ENCODE data around the gene H2AZ2.
"Not testable (repeated sequence)": the region's sequence is repeated elsewhere in the genome, so short reads cannot be mapped to it uniquely, and the experiment has no call there.

Gene H2AZ2

DNA sequence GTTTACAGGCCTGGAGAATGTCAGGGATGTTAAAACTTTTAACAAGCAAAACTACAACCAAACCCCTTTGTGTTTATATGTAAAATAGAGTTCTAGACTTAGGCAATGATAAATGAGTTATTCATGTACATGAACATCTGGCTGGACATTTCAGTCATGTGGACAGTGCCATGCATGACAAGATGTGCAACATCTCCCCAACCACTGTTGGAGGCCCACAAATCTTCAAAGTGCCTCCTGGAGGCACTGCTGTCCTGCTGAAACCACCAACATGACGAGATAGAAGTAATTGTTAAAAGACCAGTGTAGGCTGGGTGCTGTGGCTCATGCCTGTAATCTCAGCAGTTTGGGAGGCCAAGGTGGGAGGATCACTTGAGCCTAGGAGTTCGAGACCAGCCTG is 33.0 kb downstream of the H2AZ2 start:
- DNase-seq = peak in 3 of 4 experiments; percentile 19 to 48 (median 27)

DNA sequence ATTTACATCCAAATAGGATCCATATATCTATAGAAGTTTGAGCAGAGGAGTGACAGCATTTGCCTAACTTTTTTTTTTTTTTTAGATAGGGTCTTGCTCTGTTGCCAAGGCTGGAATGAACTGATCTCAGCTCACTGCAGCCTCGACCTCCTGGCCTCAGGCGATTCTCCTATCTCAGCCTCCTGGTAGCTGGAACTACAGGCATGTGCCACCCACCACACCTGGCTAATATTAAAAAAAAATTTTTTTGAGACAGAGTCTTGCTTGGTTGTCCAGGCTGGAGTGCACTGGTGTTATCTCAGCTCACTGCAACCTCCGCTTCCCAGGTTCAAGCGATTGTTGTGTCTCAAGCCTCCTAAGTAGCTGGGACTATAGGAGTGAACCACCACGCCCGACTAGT is 36.3 kb downstream of the H2AZ2 start:
- no peak for DNase-seq

DNA sequence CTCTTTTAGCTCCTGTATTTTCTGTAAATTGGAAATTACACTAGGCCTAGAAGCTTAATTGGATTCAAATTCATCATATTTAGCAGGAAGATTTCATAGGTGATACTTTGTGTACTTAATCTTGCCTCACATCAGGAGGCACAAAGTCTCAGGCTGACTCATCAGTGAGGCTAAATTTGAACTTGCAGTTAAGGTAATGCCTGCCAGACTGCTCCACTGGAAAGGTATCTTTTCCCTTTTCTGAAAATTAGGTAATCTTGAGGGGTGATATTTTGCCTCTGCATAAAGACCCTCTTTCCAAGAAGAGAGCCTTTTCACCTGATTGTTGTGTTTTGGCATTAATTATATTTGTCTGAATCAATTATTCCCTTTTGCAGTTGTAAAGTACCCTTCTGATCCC is 36.8 kb downstream of the H2AZ2 start:
- no peak for DNase-seq

DNA sequence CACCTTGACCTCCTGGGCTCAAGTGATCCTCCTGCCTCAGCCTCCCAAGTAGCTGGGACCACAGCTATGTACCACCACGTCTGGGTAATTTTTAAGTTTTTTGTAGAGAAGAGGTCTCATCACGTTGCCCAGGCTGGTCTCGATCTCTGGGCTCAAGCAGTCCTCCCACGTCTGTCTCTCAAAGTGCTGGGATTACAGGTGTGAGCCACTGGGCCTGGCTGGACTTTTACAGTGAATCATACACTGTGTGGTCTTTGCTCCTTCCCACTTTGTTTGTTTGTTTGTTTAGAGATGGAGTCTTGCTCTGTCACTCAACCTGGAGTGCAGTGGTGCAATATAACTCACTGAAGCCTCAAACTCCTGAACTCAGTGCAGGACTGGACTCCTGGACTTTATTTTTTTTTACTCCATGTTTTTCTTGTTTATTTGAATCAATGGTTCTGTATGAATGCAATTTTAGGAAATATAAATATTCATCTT is 38.9 kb downstream of the H2AZ2 start:
- no peak for DNase-seq

DNA sequence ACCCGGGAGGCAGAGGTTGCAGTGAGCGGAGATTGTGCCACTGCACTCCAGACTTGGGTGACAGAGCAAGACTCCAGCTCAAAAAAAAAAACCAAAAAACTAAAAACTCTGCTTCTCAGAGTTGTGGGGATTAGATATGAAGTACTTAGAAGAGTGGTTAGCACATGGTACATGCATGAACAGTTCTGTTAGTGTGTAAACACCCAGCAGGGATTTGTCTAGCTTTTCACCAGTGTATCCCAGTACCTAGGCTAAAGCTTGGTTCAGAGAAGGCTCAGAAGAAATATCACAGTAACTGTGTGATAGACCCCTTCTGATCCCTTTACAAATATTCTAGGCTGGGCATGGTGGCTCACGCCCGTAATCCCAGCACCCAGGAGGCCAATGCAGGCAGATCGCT is 41.9 kb downstream of the H2AZ2 start:
- DNase-seq = no peak

DNA sequence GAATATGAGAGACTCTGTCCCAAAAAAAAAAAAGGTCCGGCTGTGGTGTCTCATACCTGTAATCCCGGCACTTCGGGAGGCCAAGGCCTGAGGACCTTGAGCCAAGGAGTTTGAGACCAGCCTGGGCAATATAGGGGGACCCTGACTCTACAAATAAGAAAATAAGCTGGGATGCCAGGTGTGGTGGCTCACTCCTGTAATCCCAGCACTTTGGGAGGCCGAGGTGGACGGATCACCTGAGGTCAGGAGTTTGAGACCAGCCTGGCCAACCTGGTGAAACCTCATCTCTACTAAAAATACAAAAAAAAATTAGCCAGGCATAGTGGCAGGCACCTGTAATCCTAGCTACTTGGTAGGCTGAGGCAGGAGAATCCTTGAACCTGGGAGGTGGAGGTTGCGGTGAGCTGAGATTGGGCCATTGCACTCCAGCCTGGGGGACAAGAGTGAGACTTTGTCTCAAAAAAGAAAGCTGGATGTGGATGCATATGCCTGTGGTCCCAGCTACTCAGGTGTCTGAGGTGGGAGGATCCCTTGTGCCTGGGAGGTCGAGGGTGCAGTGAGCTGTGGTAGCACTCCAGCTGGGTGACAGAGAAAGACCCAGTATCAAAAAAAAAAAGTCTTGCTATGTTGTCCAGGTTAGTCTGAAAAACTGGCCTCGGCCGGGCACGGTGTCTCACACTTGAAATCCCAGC is 43.9 kb downstream of the H2AZ2 start:
- DNase-seq = not testable (repeated sequence)

DNA sequence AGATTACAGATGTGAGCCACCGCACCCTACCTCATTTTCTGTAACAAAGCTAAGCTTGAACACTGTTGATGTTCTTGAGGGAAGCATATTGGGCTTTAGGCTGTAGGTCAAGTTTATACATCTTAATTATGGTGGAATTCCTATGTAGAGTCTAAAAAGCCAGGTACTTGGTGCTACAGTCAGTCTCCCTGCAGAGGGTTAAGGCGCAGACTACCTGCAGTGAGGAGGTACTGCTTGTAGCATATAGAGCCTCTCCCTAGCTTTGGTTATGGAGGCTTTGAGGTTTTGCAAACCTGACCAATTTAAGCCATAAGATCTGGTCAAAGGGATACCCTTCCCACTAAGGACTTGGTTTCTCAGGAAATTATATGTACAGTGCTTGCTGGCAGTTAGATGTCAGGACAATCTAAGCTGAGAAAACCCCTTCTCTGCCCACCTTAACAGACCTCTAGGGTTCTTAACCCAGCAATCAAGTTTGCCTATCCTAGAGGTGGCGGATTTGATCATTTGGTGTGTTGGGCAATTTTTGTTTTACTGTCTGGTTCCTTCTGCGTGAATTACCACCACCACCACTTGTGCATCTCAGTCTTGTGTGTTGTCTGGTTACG is 45.4 kb downstream of the H2AZ2 start:
- no peak for DNase-seq

DNA sequence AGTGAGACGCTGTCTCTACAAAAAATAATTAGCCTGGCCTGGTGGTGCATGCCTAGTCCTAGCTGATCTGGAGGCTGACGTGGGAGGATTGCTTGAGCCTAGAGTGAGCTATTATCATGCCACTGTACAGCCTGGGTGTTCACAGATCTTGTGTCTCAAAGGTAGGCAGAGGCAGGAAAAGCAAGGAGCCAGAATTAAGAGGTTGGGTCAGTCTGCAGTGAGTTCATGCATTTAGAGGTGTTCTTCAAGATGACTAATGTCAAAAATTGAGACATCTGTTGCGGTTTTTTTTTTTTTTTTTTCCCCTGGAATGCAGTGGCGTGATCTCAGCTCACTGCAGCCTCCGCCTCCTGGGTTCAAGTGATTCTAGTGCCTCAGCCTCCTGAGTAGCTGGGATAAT is 46.0 kb downstream of the H2AZ2 start:
- DNase-seq = no peak

DNA sequence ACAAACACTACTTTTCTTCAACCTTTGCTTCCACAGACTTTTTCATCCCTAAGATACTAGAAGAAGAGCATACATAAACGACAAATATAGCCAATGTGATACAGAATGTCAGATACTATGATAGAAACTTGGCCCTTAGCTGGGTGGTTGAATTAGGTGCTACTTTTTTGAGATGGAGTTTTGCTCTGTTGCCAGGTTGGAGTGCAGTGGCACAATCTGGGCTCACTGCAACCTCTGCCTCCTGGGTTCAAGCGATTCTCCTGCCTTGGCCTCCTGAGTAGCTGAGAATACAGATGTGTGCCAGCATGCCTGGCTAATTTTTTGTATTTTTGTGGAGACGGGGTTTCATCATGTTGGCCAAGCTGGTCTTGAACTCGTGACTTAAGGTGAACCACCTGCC is 47.9 kb downstream of the H2AZ2 start:
- no peak for DNase-seq

DNA sequence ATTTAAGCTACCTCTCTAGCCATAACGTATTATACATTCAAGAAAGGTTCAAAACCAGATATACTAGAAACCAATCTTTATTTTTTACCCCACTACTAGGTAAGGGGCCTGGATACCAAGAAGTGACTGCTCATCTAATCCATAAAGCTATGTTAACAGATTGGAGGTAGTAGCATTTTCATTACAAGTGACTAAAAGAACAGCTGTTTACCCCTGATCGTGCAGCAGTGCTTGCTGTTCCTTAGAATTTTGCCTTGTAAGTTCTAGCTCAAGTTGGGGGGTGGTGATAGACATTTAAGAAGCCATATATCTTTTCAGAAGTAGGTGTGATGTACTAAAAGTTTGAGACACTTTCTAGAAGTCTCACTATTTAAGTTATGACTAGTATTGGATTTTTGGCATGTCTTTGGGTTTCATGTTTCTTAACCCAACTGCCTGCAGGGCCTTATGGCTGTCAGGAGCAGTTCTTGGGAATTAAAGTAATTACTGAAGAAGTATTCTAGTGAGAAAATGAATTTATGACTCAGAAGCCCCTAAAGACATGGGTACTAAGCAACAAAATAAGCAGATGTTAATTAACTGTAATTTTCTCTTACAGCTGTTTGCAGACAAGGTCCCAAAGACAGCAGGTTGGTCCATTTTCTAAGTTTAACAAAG is 49.1 kb downstream of the H2AZ2 start:
- no peak for DNase-seq

DNA sequence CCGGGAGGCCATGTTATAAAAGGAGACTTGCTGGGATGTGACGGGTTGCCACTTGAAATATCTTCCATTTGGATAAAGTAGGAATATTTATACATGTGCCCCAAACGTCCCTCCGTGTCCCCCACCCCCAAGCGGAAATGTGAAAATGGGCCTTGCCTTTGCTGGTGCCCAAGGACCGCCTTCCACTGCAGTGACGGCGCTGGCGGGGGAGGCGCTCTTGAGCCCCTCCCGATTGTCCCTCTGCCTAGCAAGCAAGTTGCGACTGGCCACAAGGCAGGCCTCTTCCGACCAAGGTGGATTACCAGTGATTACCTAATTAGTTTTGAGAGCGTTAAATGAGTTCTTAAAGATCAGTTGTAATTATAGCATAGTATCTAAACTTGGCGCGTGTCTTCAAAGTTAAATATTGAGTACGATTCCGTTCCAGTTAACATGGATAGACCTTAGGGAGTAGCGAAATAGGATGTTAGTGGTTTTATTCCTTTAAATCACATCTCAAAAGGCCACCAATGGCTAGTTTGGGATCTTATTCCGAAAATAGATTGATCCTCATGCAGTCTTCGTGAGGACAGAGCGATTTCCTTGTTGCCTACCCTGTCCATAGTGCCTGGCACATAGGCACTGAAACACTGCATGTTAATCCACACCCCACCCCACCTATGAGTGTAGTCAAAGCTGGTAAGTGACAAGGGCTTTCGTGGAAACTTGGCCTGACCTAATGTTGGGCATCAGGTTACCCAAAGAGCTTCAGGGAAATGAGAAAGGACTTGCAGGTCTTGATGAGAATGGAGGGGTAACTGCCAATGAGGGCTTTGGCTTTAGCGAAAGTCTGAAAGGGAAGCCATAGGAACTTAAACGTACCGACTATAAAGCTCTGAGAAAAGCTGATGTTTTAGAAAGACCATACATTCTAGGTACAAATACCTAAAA is 50.3 kb downstream of the H2AZ2 start:
- peak; percentile 90 to 93 (median 93) for DNase-seq

DNA sequence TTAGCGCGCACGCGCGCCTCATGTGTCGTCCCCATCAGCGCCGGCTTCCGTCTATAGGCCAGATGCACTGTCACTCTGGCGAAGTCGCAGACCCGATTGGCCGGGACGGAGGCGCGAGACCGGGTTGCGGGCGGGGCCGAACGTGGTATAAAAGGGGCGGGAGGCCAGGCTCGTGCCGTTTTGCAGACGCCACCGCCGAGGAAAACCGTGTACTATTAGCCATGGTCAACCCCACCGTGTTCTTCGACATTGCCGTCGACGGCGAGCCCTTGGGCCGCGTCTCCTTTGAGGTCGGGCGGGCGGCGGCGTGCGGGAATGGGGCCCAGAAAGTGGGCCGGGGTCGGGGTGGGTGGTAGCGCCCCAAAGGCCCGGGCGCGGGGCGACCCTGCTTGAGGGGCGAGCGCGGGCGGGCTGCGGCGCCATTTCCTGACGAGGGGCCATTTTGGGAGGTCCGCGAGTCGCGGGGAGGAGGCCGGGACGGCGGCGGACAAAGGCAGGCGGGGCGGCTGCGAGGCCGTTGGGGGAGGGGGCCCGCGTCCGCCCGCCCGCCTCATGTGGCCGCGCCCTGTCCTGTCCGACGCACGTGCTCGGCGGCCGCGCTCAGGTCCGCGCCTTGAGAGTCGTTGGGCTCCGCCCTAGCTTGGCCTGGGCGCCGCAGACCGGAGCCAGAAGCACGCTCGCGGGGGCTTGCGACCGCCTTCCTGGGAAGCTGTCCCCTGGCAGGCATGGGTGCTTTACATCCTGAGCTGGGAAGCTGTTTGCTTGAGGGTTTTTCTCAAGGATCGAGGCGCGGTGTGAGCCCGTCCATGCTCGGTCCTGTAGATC is 51.2 kb downstream of the H2AZ2 start, which contains the start of gene PPIA:
TSS of gene PPIA (plus strand) at position 178 of the 825 bp plus-strand sequence. CDS start at position 222, 44 bp downstream.
- peak; percentile 99 to 100 (median 100) for DNase-seq

DNA sequence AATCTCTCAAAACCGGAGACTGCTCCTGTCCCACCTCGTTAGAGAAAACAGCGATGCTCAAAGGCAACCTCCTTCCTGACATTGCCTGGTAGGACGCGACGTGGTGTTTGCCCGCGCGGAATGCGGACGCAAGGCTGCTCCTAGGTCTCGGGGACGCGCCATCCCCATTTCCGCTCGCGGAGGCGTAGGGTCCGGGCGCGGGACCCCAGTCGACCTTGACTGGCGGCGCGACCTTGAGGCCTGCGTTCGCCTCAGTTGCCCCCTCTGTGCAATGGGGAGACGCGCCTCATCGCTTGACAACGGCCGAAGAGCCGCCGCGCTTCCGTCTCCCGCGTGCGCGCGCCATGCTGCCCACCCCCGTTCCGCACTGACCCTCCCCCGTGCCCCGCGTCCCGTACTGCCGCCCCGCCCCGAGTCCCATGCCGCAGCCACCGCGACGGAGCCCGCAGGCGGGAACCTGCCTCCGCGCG is 51.8 kb downstream of the H2AZ2 start:
- no peak for DNase-seq

DNA sequence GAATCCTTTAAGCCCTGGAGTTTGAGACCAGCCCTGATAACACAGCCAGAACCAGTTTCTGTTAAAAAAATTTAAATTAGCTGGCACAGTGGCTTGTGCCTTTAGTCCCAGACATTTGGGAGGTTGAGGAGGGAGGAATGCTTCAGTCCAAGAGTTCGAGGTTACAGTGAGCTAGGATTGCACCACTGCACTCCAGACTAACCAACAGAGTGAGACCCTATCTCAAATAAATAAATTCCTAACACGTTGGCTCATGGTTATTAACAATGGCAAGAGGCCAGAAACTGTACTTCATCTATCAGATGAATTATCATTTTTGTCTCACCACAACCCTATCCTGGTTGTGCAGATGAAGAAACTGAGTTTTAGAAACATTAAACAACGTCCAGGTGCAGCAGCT is 53.6 kb downstream of the H2AZ2 start:
- no peak for DNase-seq

DNA sequence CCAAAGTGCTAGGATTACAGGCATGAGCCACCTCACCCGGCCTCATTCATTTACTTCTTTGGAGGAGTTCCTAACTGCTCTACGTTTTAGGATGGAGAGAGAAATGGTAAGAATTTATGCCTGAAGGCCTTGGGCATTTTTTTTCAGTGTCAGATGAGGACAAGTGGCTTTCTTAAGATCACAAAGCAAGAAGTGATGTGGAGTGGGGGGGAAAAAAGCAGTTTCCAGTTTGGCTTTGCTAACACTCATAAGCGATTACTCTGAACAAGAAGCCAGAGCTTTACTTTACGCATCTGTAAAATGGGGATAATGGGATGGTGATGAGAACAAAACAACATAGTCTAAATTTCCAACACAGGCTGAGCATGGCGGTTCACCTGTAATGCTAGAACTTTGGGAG is 54.0 kb downstream of the H2AZ2 start:
- no peak for DNase-seq

DNA sequence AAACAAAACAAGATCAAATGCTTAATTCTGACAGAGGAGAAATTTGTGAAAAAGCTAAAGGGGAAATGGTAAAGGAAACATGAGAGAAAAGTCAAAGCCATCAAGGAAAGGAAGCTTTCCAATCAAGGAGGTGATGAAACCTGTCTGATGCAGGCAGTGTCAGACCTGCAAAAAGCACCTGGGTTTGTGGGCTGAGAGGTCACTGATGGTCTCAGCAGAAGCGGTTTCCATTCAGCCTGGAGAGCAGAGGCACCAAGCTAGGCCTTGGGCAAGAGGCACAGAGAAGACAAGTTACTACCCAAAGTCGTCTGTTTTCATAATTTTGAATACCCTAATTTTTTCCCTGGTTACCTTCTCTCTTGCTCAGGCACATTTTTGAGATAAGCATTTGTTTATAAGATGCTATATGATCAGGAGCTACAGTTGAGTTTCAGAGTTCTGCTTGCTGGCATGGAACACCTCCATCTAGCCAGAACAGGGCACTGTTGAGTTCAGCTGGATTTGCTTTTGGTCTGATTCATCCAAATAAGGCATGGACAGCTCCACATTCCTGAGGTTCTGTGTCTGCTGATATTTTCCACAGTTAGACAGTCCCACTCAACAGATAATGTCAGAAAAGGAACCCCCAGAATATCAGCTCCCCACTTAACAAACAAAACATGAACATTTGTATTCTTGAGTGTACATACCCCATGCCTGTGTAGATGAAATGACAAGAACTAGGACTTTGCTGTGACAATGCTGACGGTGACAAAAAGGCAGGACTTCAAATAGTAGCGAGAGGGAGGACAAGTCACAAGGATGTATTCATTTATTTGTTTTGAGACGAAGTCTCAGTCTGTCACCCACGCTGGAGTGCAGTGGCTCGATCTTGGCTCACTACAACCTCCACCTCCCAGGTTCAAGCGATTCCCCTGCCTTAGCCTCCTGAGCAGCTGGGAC is 56.3 kb downstream of the H2AZ2 start:
- no peak for DNase-seq

DNA sequence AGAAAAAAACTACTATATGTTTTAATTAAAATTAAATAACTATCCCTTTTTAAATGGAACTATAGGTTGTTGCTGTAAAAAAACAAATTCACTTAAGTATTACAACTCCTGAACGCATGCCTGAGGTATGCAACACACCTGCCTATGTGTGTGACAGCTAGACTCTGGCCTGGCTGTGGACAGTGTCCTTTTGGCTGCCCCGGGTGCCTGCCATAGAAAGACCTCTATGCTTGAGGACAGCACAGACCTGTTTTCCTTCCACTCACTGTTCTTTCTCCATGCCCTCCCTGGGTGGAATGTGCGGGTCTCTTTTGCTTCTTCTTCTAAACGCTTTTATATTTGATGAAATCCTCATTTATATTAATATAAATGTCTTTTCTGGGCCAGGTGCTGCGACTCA is 57.9 kb downstream of the H2AZ2 start:
- DNase-seq = no peak

DNA sequence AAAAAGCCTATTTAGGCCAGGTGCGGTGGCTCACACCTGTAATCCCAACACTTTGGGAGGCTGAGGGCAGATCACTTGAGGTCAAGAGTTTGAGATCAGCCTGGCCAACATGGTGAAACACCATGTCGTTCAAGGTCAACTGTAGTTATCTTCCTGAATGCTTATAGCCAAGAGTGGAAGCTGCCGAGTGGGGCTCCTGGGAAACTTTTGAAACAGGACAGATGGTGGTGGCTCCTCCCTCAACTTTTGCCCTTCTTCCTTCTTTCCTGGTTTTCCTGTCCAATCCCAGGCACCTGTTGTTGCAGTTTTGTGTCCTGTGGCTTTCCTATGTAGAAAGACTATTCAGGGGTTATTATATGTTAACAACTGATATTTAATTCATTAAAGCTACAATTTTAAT is 60.1 kb downstream of the H2AZ2 start:
- DNase-seq = no peak

DNA sequence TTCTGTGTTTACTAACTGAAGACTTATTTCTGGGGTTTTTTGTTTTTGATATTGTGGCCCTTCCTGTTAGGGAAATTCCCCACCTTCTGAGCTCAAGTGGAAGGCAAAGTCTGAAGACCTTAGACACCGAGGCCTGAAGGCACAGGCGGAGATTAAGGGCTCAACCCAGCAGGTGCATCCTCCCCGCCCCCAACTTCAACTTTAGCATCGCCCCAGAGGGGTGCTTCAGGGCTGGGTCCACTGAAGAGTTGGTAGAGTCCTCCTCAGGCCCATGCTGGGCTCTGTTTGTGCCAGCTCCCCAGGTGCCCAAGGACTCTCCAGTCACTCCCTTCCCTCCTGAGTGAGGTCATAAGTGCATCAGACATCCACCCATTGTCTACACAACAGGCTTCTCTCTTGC is 60.8 kb downstream of the H2AZ2 start:
- no peak for DNase-seq

DNA sequence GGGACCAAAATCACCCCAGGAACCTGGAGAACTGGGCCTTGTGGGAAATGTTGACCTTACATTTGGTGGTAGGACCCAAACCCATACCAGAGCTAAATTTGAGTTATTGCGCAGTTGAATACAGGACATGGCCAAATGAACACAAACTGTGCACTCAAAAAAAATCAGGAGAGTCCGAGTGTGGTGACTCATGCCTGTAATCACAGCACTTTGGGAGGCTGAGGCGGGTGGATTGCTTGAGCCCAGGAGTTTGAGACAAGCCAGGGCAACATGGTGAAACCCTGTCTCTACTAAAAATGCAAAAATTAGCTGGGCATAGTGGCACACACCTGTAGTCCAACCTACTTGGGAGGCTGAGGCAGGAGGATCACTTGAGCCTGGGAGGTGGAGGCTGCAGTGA is 62.7 kb downstream of the H2AZ2 start:
- DNase-seq = not testable (repeated sequence)

DNA sequence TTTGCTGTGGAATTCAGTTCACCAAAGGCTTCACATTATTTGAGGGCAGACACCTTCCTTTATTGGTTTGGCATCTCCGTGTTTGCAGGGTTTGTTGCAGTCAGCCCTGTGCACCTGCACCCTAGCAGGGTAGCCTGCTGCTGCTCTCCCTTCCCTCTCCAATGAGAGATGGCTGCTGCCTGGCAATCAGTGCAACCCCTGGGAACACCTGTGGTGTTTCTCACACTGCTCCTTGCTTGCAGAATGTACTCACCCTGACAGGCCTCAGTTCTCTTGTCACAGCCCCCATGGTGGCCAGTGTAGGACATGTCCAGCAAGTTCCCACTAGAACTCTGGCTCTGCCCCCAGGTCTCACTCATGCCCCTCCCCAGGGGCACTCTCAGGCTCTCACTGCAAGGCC is 63.5 kb downstream of the H2AZ2 start:
- no peak for DNase-seq
